Coronary artery (tissue), 2 donors: Measurements from ENCODE around the gene ATP6V1C2.
A peak's percentile ranks its signal among the peaks of the same experiment; 100 is the strongest.
"Not testable (repeated sequence)": the region's sequence is repeated elsewhere in the genome, so short reads cannot be mapped to it uniquely, and the experiment has no call there.

Experiments used
- DNase-seq: peaks from one replicate; pipeline ENCODE4 v3.0.0-alpha.2; 2017; ENCODE audit warnings: low spot score
- H3K27ac ChIP-seq, 2 donors: fragments of 200-600 bp; sonication (generic); one replicate each; pipeline ENCODE4 v1.5.1; 2016 to 2019
- H3K4me3 ChIP-seq: fragments of 200-600 bp; sonication (generic); 2 replicates; pipeline ENCODE4 v1.5.1; 2016; ENCODE audit warnings: mild to moderate bottlenecking, moderate library complexity
- TF ChIP-seq, protein P1 (sequence below): fragments of 200-600 bp; sonication (generic); IDR thresholded peaks from one replicate; pipeline ENCODE4 v1.5.1; 2019; ENCODE audit warnings: antibody characterized with exemption

The ATP6V1C2 gene

DNA sequence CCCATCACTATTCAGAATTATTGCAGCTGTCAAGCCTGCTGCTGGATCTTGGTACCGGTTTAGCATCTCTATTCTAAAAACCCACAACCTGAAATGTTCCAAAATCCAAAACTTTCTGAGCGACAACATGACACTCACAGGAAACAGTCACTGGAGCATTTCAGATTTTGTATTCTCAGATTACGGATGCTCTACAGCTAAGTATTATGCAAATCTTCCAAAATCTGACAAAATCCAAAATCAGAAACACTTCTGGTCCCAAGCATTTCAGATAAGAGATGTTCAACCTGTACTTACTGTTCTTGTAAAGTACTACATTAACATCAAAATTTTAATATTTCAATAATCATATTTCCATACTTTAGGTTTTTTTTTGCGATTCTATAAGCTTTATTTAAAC lies 78.7 kb downstream of the ATP6V1C2 start:
- no peak overlapping the region for H3K4me3 ChIP-seq
- TF ChIP-seq, protein P1, sequence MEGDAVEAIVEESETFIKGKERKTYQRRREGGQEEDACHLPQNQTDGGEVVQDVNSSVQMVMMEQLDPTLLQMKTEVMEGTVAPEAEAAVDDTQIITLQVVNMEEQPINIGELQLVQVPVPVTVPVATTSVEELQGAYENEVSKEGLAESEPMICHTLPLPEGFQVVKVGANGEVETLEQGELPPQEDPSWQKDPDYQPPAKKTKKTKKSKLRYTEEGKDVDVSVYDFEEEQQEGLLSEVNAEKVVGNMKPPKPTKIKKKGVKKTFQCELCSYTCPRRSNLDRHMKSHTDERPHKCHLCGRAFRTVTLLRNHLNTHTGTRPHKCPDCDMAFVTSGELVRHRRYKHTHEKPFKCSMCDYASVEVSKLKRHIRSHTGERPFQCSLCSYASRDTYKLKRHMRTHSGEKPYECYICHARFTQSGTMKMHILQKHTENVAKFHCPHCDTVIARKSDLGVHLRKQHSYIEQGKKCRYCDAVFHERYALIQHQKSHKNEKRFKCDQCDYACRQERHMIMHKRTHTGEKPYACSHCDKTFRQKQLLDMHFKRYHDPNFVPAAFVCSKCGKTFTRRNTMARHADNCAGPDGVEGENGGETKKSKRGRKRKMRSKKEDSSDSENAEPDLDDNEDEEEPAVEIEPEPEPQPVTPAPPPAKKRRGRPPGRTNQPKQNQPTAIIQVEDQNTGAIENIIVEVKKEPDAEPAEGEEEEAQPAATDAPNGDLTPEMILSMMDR, result no peak

DNA sequence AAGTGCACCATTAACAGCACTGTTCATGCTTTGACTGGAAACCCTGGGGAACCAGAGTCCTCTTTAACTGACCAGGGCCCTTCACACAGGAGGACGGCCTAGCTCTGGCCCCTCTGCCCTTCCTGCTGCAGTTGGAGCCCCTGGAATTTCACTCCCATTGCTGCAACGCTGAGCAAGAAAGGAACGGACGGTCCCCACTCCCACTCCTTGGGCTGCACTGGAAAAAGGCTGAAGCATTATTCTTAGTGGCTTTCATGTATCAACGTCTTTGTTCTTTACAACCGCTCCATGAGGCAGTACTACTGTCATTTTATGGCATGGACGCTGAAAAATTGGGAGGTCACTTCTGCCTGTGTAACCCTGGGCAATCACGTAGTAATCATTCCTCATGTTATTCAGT lies 81.2 kb downstream of the ATP6V1C2 start:
- TF ChIP-seq, protein P1, result no peak
- Histone ChIP-seq H3K27ac (no peak overlapping the region), H3K4me3 (no peak overlapping the region)
- DNase-seq, result no peak

More for the DNA sequence above, 78.7 kb downstream of the ATP6V1C2 start:
- H3K27ac ChIP-seq, result no peak overlapping the region
- no peak for DNase-seq

DNA sequence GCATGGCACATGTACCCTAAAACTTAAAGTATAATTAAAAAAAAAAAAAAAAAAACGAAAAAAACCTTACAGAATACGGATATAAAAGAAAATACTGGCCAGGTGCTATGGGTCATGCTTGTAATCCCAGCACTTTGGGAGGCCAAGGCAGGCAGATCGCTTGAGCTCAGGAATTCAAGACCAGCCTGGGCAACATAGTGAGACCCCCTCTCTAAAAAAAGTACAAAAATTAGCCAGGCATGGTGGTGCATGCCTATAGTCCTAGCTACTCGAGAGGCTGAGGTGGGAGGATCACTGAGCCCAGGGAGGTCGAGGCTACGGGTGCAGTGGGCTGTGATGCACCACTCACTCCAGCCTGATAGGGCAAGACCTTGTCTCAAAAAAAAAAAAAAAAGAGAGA lies 84.6 kb downstream of the ATP6V1C2 start:
- not testable (repeated sequence) for DNase-seq, H3K27ac ChIP-seq, H3K4me3 ChIP-seq

DNA sequence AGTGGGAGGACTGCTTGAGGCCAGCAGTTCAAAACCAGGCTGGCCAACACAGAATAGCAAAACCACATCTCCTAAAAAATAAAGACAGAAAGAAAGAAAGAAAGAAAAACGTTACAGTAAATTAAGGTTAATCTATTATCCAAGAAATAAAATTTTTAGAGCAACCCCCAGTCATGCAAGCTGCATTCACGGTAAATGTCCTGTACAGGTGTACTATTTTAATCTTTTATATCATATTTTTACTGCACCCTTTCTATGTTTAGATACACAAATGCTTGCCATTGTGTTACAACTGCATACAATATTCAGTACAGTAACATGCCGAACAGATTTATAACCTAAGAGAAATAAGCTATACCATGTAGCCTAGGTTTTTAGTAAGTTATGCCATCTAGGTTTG lies 85.1 kb downstream of the ATP6V1C2 start:
- Histone ChIP-seq H3K27ac (no peak overlapping the region), H3K4me3 (no peak overlapping the region)
- TF ChIP-seq, protein P1, result no peak
- DNase-seq, result no peak

DNA sequence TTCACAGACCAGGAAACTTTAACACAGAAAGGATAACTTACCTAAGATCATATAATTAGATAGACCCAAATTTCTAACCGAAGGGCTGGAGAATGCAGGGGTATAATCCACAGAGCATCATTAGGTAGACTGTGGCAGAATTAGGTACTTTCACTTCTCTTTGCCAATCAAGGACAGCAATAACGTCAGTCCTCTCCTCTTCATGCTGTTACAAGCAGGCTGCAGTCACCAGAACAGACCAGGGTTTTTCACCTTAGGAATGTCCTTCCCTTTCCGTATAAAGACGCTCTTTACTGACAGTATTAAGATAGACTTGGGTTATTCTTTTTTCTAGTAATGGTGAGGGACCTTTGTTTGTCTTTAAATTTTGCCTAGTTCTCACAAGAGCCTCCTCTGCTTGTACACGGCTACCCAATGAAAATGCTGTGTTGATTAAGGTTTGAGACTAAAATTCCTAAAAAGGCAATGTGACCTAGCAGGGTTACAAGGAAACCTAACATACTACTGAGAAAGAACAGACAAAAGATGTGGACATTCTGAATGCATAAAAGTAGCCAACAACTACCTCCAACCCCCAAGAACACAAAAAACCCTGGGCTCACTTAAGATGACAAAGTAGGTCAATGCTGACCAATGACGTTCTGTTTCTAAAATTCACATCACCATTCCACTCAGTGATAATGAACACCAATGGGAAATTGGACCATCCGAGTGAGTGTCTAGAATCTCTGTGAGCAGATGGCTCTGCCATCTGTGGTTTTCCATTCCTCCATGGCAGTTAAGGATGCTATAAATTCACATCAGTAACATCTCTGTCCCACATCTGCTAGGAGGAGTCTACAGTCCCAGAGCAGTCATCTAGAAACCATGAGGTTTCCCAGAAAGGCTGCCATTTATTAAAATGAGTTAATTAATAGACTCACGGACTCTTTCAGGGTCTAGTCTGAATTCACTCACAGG lies 89.1 kb downstream of the ATP6V1C2 start:
- Histone ChIP-seq H3K4me3 (peak overlapping the region; percentile 98), H3K27ac (peak overlapping the region in 1 of 2 donors; percentile 91)
- TF ChIP-seq, protein P1, result no peak
- DNase-seq, result no peak

DNA sequence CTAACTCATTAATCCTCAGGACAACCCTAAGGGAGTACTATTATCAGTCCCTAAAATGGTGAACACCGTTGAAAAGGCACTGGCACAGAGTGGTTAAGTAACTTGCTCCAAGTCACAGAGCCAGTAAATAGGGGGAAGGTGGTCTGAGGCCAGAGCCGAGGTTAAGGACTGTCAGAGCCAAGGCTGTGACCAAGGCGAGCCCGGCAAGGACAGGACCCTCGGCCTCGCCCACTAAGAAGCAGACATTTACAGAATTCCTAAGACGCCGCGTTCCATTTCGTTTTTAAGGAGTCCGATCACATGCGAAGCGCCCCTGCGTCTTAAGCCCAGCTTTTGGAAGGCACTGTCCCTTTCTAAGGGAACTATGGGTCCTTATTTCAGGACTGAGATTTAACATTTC lies 90.1 kb downstream of the ATP6V1C2 start:
- Histone ChIP-seq H3K4me3 (peak overlapping the region; percentile 98), H3K27ac (peak overlapping the region; percentile 91 to 95)
- TF ChIP-seq, protein P1, result no peak
- DNase-seq, result no peak

DNA sequence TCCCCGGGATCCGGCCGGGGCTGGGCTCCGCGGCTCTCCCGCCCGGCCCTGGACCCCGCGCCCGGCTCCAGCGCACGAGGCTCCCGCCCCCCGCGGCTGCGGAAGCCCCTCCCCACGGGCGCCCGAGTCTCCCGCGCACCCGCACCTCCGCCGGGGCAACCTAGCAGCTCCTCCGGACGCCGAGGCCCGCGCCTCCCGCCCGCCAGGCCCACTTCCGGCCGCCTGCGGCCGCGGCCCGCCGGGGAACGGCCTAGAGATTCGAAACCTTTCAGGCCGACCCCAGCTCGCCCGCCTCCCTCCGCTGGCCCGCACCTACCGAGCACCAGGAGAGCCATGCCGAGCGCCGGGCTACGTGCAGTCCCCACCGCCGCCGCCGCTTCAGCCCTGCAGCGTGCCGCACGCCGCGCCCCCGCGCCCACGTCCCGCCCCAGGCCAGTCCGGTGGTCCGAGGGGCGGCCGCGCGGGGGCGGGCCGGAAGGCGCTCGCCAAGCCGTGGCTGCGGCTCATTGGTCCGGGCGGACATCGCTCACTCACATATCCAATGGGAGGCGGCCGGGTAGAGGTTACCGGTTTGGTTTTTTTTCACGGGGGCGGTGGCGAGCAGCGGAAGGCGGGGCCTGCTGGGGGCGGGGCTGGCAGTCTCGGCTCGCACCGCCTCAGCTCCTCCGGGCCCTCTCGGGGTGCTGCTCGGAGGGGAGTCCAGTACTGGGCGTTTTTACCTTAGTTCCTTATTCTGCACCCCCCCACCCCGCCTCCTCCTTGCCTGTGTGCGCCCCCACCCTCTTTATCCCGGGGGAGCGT lies 91.1 kb downstream of the ATP6V1C2 start, which contains the start of gene PDIA6:
Gene PDIA6, minus strand, starts transcription at position 424 of the 801 bp plus-strand sequence. Its CDS starts 89 bp downstream, at position 335.
- DNase-seq, result peak; percentile 98
- H3K27ac ChIP-seq, result peak within 1 kb of the TSS; percentile 91 to 95
- peak within 1 kb of the TSS; percentile 98 for H3K4me3 ChIP-seq
- TF ChIP-seq, protein P1, result no peak

DNA sequence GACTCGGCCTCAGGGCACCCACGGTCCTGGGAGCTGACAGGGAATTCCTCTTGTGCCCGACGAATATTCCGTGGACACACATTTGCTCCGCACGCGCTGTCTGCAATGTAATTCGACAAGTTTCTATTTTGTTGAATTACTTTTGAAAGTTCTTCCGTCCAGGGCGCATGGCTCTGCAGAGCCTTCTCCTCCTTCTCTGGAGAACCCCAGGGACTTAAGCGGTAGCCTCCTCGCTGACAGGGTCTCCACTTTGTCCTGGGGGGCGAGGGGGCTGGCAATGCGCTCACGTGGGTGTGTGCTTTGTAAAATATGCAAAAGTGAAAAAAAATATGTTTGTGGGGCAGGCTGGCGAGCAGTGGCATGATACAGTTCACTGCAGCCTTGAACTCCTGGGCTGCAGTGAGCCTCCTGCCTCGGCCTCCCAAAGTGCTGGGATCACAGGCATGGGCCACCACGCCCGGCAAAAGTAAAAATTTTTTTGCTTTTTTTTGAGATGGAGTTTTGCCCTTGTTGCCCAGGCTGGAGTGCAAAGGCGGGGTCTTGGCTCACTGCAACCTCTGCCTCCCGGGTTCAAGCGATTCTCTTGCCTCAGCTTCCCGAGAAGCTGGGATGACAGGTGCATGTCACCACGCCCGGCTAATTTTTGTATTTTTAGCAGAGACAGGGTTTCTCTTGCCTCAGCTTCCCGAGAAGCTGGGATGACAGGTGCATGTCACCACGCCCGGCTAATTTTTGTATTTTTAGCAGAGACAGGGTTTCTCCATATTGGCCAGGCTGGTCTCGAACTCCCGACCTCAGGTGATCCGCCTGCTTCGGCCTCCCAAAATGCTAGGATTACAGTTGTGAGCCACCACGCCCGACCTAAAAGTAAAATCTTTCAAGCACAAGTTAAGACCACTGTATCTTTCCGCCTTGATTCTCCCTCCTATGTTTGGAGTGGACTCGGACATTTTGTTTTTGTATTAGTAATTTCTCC lies 92.0 kb downstream of the ATP6V1C2 start:
- DNase-seq, result not testable (repeated sequence)
- H3K4me3 ChIP-seq, result peak overlapping the region; percentile 98
- H3K27ac ChIP-seq, result peak overlapping the region; percentile 56 to 95
